Mesodermal cell (in vitro differentiated cells): ENCODE data around the gene POU2F1.
"Not testable (repeated sequence)": the region's sequence is repeated elsewhere in the genome, so short reads cannot be mapped to it uniquely, and the experiment has no call there.

Source experiments
- H3K27ac ChIP-seq: 2 replicates; pipeline ENCODE4 v1.7.0; 2013; ENCODE audit warnings: mild to moderate bottlenecking, low read depth, low read length, moderate library complexity; ENCODE audit not compliant: severe bottlenecking
- H3K36me3 ChIP-seq: 2 replicates; pipeline ENCODE4 v1.7.1; 2013; ENCODE audit warnings: mild to moderate bottlenecking, low read length, moderate library complexity; ENCODE audit not compliant: control insufficient read depth, insufficient read depth
- H3K4me1 ChIP-seq: one replicate; pipeline ENCODE4 v1.7.1; 2013; ENCODE audit warnings: mild to moderate bottlenecking, low read length; ENCODE audit not compliant: insufficient read depth, control insufficient read depth, poor library complexity, severe bottlenecking
- H3K4me3 ChIP-seq: 2 replicates; pipeline ENCODE4 v1.7.0; 2013; ENCODE audit warnings: low read length, control low read depth, mild to moderate bottlenecking; ENCODE audit not compliant: insufficient read depth, poor library complexity, severe bottlenecking; ENCODE audit errors: extremely low read depth
- H3K9me3 ChIP-seq: 2 replicates; pipeline ENCODE4 v1.7.1; 2013; ENCODE audit warnings: mild to moderate bottlenecking, low read length, moderate library complexity; ENCODE audit not compliant: control insufficient read depth
- WGBS, 2 experiments: methylation state at CpG; one replicate each; pipeline ENCODE4 v1.1.5; 2013; ENCODE audit warnings: missing lambda C conversion rate in 2 of 2; ENCODE audit not compliant: insufficient coverage in 2 of 2; 5-methylcytosine and 5-hydroxymethylcytosine counted together

POU2F1 gene

DNA sequence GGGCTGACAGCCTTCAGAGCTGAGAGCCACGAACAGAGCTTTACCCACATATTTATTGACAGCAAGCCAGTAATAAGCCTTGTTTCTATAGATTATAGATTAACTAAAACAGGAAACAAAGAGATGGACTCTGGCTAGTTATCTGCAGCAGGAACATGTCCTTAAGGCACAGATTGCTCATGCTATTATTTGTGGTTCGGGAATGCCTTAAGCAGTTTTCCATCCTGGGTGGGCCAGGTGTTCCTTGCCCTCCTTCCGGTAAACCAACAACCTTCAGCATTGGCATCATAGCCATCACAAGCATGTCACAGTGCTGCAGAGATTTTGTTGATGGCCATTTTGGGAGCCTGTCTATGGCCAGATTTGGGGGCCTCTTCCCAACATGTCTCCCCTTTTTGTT is 96.8 kb downstream of the POU2F1 start:
- 93 to 100% methylated on average over 1 to 2 of the region's 3 CpGs for WGBS, 2 experiments
- Histone ChIP-seq H3K27ac (no peak overlapping the region), H3K4me3 (no peak overlapping the region), H3K4me1 (no peaks in the 10 kb centered on the region), H3K36me3 (no peaks in the 10 kb centered on the region), H3K9me3 (peaks cover 21% of the 10 kb centered on the region)

DNA sequence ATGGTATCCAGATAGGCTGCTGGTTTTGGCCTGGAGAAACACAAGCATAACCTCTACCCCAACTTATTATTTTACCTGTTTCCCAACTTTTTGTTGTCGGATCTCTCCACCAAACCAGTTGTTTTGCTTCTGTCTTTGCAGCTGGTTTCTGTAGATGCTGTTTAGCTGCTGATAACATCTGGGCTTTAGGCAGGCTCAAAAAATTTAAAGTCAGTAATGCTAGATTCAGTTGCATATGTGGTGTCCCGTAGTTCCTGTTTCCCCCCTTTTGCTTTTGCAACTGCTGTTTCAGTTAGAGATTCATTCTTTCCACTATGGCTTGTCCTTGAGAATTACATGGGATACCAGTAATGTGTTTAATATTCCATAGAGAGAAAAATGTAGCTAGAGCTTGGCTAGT is 98.5 kb downstream of the POU2F1 start:
- H3K4me3 ChIP-seq, H3K4me1 ChIP-seq, H3K27ac ChIP-seq, H3K36me3 ChIP-seq: not testable (repeated sequence)
- peaks cover 31% of the 10 kb centered on the region for H3K9me3 ChIP-seq
- WGBS, 2 experiments, result 92% methylated on average over 2 of the region's 2 CpGs; no CpG with 5 or more reads in 1 of the 2 experiments

DNA sequence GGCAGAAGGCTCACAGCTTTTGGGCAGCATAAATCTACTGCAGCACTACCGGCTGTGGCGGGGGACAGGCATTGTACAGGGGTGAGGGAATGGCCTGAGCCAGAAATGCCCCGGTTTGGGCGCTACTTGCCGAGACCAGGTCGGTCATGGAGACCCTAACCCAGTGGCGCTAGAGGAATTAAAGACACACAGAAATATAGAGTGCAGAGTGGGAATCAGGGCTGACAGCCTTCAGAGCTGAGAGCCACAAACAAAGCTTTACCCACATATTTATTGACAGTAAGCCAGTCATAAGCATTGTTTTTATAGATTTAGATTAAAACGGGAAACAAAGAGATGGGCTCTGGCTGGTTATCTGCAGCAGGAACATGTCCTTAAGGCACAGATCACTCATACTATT is 101.8 kb downstream of the POU2F1 start:
- H3K9me3 ChIP-seq, result peaks cover 25% of the 10 kb centered on the region
- WGBS, 2 experiments, result 97 to 100% methylated on average over 5 of the region's 8 CpGs
- H3K4me1 ChIP-seq, result no peaks in the 10 kb centered on the region
- H3K27ac ChIP-seq, result no peak overlapping the region
- H3K36me3 ChIP-seq, result peaks cover 11% of the 10 kb centered on the region
- H3K4me3 ChIP-seq, result no peak overlapping the region

DNA sequence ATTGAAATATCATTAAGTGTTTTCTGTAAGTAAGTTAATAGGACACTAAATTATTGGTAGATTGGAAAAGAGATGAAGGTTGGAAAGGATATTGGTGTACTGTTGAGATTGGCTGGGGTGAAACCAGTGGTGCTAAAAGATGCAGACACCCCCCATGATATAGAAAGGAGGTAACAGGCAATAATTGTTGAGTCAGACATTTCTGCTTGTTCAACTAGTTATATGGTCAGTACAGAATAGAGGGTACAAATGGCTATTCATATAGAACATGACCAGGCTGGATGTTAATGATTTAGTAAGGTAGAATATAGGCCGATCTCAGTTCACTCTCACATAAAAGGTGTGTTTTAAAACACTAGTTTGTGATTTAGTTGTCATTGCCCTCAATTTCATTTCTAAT is 104.5 kb downstream of the POU2F1 start:
- Histone ChIP-seq H3K9me3 (peaks cover 12% of the 10 kb centered on the region), H3K36me3 (peaks cover 11% of the 10 kb centered on the region), H3K4me1 (peaks cover 8% of the 10 kb centered on the region), H3K4me3 (no peak overlapping the region), H3K27ac (no peak overlapping the region)
- WGBS, 2 experiments, result 100% methylated on average over 1 of the region's 1 CpG; no CpG with 5 or more reads in 1 of the 2 experiments

DNA sequence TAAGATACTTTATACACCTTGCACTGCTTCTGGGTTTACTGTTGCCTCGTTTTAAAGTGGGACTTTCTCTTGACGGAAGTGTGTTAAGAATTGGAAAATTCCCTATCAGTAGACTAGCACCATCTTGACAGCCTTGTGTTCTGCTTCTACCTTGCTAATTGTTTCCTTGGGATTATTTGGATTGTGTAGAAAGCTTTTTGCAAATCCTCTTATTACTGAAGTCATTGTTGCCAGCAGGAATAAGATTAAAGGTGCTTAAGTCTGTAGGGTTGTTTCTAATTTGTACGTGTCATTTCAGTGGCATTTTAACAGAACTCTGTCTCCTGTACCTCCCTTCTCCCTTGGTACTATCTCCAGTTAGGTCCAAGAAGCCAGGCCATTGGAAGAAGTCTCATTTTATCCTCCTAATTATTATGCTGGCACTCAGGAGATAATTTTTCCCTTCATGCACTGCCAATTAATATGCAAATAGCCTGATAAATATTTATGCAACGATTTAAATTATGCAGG is 107.7 kb downstream of the POU2F1 start:
- Histone ChIP-seq H3K27ac (no peak overlapping the region), H3K36me3 (peaks cover 9% of the 10 kb centered on the region), H3K4me1 (peaks cover 8% of the 10 kb centered on the region), H3K9me3 (peaks cover under 1% of the 10 kb centered on the region), H3K4me3 (no peak overlapping the region)
- 80% methylated on average over 1 of the region's 4 CpGs; no CpG with 5 or more reads in 1 of the 2 experiments for WGBS, 2 experiments

DNA sequence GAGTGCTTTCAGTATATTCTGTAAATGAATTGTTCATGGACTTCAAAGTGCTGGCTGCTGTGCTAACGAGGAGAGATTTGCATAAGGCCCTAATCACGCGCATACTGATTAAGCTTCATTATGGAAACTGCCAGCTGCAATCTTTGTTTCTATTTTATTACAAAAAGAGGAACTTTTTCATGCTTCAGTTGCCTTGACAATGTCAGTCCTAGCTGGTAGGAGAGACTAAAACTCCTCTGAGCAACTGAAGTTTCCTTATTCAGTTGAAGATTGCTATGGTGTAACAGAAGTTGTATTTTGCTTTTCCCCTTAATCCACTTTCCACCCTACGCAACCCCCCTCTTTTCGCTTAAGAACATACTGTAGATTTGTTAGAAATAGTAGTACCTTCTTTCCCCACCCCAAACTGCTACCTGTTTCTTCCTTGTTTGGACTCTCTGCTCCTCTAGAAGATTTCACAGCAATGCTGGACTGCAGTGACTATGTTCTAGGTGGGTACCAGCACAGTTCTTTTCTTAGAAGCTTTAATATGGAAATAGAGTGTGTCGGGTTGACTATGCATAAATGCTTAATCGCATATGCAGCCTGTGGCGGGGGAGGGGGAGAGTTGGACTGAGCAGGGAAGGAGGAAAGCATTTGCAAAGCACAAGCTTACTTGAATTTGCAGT is 108.3 kb downstream of the POU2F1 start:
- Histone ChIP-seq H3K4me3 (no peak overlapping the region), H3K4me1 (peaks cover 8% of the 10 kb centered on the region), H3K36me3 (peaks cover 5% of the 10 kb centered on the region), H3K9me3 (no peaks in the 10 kb centered on the region), H3K27ac (no peak overlapping the region)
- WGBS, 2 experiments, result 23 to 27% methylated on average over 4 of the region's 8 CpGs

DNA sequence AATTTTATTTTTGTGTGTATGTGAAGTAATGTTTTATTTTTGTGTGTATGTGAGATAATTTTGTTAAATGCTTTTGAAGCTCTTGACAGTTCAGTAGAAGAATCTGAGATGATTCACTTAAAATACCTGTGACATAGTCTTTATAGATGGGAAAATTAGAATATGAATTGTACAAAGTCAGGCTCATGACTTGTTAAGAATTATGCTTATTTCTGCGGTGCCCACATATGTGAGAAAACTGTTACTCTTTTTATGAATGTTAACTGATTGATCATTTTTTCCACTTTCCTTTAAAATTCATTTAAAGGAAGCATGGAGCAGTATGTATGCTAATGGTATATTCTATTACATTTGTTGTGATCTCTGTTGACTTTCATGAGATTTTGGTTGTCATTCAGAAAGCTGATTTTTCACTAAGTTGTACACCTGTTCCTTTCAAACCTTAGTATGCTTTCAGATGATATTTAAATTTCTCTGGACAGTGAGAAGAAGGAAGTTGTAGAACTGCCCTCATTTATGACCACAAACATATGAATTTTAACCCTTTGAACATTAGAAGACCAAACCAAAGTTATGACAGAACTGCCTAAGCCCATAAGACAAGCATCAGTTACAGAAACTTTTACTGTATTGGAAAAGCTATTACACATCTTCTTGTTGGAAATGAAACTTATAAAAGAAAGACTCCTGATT is 110.1 kb downstream of the POU2F1 start:
- Histone ChIP-seq H3K9me3 (no peaks in the 10 kb centered on the region), H3K36me3 (no peaks in the 10 kb centered on the region), H3K27ac (no peak overlapping the region), H3K4me1 (peaks cover 8% of the 10 kb centered on the region), H3K4me3 (no peak overlapping the region)
- no CpG with 5 or more reads among the region's 1 CpG for WGBS, 2 experiments

DNA sequence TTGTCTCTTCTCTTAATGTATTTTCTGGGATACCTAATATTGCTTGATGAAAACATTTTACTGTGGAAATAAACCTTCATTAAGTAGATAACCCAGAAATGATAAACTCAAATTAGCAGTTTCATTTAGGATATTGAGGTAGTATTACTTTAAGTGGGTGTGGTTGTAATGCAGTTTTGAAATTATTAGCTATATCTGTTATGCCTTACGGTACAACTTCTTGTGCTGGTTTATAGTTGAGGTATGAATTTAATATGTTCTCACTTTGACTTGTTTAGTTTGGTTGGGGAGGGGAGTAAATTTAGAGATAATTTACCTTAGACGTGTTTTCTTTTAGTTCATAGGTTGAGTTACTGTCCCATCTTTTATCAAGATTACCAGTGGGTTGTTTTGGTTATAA is 111.0 kb downstream of the POU2F1 start:
- Histone ChIP-seq H3K36me3 (no peaks in the 10 kb centered on the region), H3K4me3 (no peak overlapping the region), H3K4me1 (peaks cover 8% of the 10 kb centered on the region), H3K9me3 (no peaks in the 10 kb centered on the region), H3K27ac (no peak overlapping the region)
- WGBS, 2 experiments, result 100% methylated on average over 1 to 2 of the region's 2 CpGs

DNA sequence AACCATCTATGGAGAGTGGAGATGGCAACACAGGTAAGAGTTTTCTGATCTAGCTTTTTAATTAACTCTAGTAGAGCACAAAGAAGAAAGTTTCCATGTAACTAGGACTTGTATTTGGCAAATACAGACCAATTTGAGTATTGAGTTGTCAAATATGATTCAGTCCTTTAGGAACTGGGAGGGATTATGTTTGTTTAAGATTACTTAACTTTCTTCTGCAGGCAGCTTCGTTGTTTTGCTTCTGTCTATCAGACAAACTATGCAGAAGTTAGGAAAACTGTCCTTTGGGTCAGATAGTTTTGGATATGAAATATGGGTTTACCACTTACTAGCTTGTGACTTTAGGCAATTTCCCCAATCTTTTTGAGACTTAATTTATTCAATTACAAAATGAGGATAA is 111.8 kb downstream of the POU2F1 start:
- Histone ChIP-seq H3K4me1 (peaks cover 8% of the 10 kb centered on the region), H3K4me3 (no peak overlapping the region)
- WGBS, 2 experiments, result 100% methylated on average over 1 of the region's 1 CpG; no CpG with 5 or more reads in 1 of the 2 experiments

DNA sequence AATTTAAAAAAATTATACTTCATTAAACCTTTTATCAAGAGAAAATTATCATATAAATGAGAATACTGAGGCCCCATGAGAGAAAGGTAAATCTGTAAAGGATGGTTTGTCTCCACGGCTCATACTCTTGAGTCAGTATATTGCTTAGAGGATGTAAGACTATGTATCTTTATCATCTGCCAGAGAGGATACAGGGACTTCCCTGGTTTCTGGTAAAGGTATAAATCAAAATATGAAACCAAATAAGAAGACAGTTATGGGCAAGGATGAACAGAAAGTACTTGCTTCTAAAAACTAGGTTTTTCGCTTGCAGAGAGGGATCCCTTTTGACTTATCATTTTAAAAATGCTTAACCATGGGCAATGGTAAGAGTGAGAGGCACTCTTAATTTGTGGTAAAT is 112.4 kb downstream of the POU2F1 start:
- H3K27ac ChIP-seq, result no peak overlapping the region
- 88 to 100% methylated on average over 1 of the region's 2 CpGs for WGBS, 2 experiments
- H3K36me3 ChIP-seq, result peaks cover under 1% of the 10 kb centered on the region
- H3K9me3 ChIP-seq, result no peaks in the 10 kb centered on the region
- H3K4me3 ChIP-seq, result no peak overlapping the region
- peaks cover 8% of the 10 kb centered on the region for H3K4me1 ChIP-seq

More for the DNA sequence above, 111.8 kb downstream of the POU2F1 start:
- Histone ChIP-seq H3K36me3 (no peaks in the 10 kb centered on the region), H3K9me3 (no peaks in the 10 kb centered on the region), H3K27ac (no peak overlapping the region)

DNA sequence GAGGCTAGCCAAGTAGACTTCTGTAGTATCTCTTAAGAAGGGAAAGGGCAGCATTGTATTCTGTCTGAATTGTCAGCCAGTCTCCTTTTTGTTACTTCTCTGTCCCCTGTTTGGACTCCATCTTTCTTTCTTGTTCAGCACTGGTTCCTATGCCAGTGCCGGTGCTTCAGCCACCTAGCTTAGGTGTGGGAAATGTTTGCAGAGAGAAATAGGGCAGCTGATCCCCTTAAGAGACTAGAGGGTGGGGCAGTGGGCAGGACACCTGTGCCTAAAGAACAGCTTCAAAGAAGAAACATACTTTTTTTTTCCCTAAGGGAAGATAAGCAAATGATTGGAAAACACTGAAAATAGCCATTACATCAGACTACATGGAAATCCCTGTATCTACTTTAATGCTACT is 113.0 kb downstream of the POU2F1 start:
- H3K27ac ChIP-seq, result no peak overlapping the region
- peaks cover under 1% of the 10 kb centered on the region for H3K9me3 ChIP-seq
- H3K4me1 ChIP-seq, result peaks cover 6% of the 10 kb centered on the region
- WGBS, 2 experiments, result no CpG with 5 or more reads among the region's 1 CpG
- peaks cover 6% of the 10 kb centered on the region for H3K36me3 ChIP-seq
- no peak overlapping the region for H3K4me3 ChIP-seq
